IMR-90 (cell line): ENCODE data around the gene FAM20B. TPM values are rescaled to one million over a fixed set of nuclear protein-coding genes. Genes with fewer than 3 reads are reported as not detected.
A peak's percentile ranks its signal among the peaks of the same experiment; 100 is the strongest.

Experiments
- ATAC-seq: fragments of 200-7000 bp; cut with Tn5 transposase; 2 replicates; pipeline ENCODE4 v1.9.1; 2020; ENCODE audit warnings: low read depth, mild to moderate bottlenecking, moderate library complexity
- BruUV-seq: library from RNA; stranded (reverse); fragments of 400-500 nt; replicated peaks from 2 replicates; lab custom pipeline; 2021; lab: Mats Ljungman, UMichigan
- CTCF ChIA-PET: fragments of 300-600 bp; formaldehyde crosslinking; extraction: SDS; loops from one replicate; lab custom pipeline; 2021; ENCODE audit warnings: antibody characterized with exemption; lab: Yijun Ruan, JAX
- POLR2A ChIA-PET: fragments of 300-600 bp; sonication (Branson Sonifier 250); formaldehyde crosslinking; loops from one replicate; lab custom pipeline; 2022; ENCODE audit warnings: antibody characterized with exemption; ENCODE audit not compliant: unreplicated experiment; lab: Charles Lee
- DNase-seq: peaks from one replicate; pipeline ENCODE4 v3.0.0; 2013
- H2AFZ ChIP-seq: replicated peaks from 2 replicates; pipeline ENCODE3; 2013; ENCODE audit warnings: low read length, mild to moderate bottlenecking; ENCODE audit not compliant: poor library complexity
- H2AK5ac ChIP-seq: 2 replicates; pipeline ENCODE4 v1.6.1; 2013; ENCODE audit warnings: low read depth, low read length, inconsistent platforms
- H2AK9ac ChIP-seq: replicated peaks from 2 replicates; pipeline ENCODE3; 2013; ENCODE audit warnings: mild to moderate bottlenecking, low read depth, low read length, moderate library complexity; ENCODE audit not compliant: poor library complexity
- H2BK120ac ChIP-seq: 2 replicates; pipeline ENCODE4 v1.6.1; 2013; ENCODE audit warnings: low read depth, low read length, inconsistent platforms
- H2BK15ac ChIP-seq: 3 replicates; pipeline ENCODE4 v1.6.1; 2013; ENCODE audit warnings: low read depth, low read length, inconsistent platforms
- H2BK20ac ChIP-seq: 2 replicates; pipeline ENCODE4 v1.6.1; 2013; ENCODE audit warnings: low read depth, mild to moderate bottlenecking, inconsistent platforms, low read length, moderate library complexity
- H2BK5ac ChIP-seq: 2 replicates; pipeline ENCODE4 v1.6.1; 2013; ENCODE audit warnings: mild to moderate bottlenecking, low read depth, low read length, inconsistent platforms; ENCODE audit not compliant: poor library complexity, severe bottlenecking
- H3K14ac ChIP-seq: replicated peaks from 2 replicates; pipeline ENCODE4 v1.6.1; 2013; ENCODE audit warnings: low read depth, low read length, inconsistent platforms
- H3K18ac ChIP-seq: 2 replicates; pipeline ENCODE4 v1.6.1; 2013; ENCODE audit warnings: low read depth, low read length, control low read depth
- H3K23ac ChIP-seq: 2 replicates; pipeline ENCODE4 v1.6.1; 2013; ENCODE audit warnings: low read depth, low read length, inconsistent platforms
- H3K27ac ChIP-seq: 2 replicates; pipeline ENCODE4 v1.5.1; 2013; ENCODE audit warnings: mild to moderate bottlenecking, control low read depth, low read length; ENCODE audit not compliant: insufficient read depth
- H3K27me3 ChIP-seq: 2 replicates; pipeline ENCODE4 v1.6.1; 2013; ENCODE audit warnings: low read length; ENCODE audit not compliant: control insufficient read depth, insufficient read depth
- H3K36me3 ChIP-seq: 2 replicates; pipeline ENCODE4 v1.6.1; 2013; ENCODE audit warnings: low read length, mixed read lengths; ENCODE audit not compliant: control insufficient read depth, insufficient read depth
- H3K4ac ChIP-seq: 2 replicates; pipeline ENCODE4 v1.6.1; 2013; ENCODE audit warnings: low read depth, low read length, inconsistent platforms
- H3K4me1 ChIP-seq: 2 replicates; pipeline ENCODE4 v1.6.1; 2013; ENCODE audit warnings: low read length, mixed read lengths; ENCODE audit not compliant: control insufficient read depth, insufficient read depth
- H3K4me2 ChIP-seq: 2 replicates; pipeline ENCODE4 v1.6.1; 2013; ENCODE audit warnings: low read depth, mild to moderate bottlenecking, control low read depth, low read length, moderate library complexity
- H3K4me3 ChIP-seq: 2 replicates; pipeline ENCODE4 v1.5.1; 2013; ENCODE audit warnings: low read depth, mild to moderate bottlenecking, control low read depth, low read length, moderate library complexity; ENCODE audit not compliant: insufficient read depth
- H3K56ac ChIP-seq: 2 replicates; pipeline ENCODE4 v1.6.1; 2013; ENCODE audit warnings: low read length, inconsistent platforms; ENCODE audit not compliant: insufficient read depth; ENCODE audit errors: extremely low read depth
- H3K79me1 ChIP-seq, 2 experiments: 2 replicates each; pipeline ENCODE4 v1.6.1; 2013; ENCODE audit warnings: low read length in 2 of 2, inconsistent platforms in 1 of 2, low read depth in 1 of 2
- H3K9ac ChIP-seq: 2 replicates; pipeline ENCODE4 v1.6.1; 2013; ENCODE audit warnings: low read depth, low read length, control low read depth
- H3K9me1 ChIP-seq: 2 replicates; pipeline ENCODE4 v1.6.1; 2013; ENCODE audit warnings: low read length, inconsistent platforms; ENCODE audit not compliant: insufficient read depth
- H3K9me3 ChIP-seq: 2 replicates; pipeline ENCODE4 v1.6.1; 2013; ENCODE audit warnings: low read length; ENCODE audit not compliant: control insufficient read depth, insufficient read depth
- H4K20me1 ChIP-seq: 2 replicates; pipeline ENCODE4 v1.6.1; 2013; ENCODE audit warnings: low read length, inconsistent platforms; ENCODE audit not compliant: insufficient read depth
- H4K5ac ChIP-seq: 2 replicates; pipeline ENCODE4 v1.6.1; 2013; ENCODE audit warnings: mild to moderate bottlenecking, low read depth, low read length, control low read depth
- H4K8ac ChIP-seq, 2 experiments: 2 replicates each; pipeline ENCODE4 v1.6.1; 2013; ENCODE audit warnings: low read depth in 2 of 2, low read length in 2 of 2, control low read depth in 1 of 2, inconsistent platforms in 1 of 2
- H4K91ac ChIP-seq: 2 replicates; pipeline ENCODE4 v1.6.1; 2013; ENCODE audit warnings: low read depth, low read length, inconsistent platforms; ENCODE audit not compliant: insufficient read depth
- BHLHE40 ChIP-seq: fragments of 150-350 bp; IDR thresholded peaks from 2 replicates; pipeline ENCODE4 v1.6.1; 2016; ENCODE audit warnings: mild to moderate bottlenecking, low read depth, low read length
- MAZ ChIP-seq: IDR thresholded peaks from 2 replicates; pipeline ENCODE4 v1.6.1; 2012; ENCODE audit warnings: low read depth, mild to moderate bottlenecking, low read length, improper control_type of control experiment, moderate library complexity, borderline replicate concordance
- MXI1 ChIP-seq: IDR thresholded peaks from 2 replicates; pipeline ENCODE4 v1.6.1; 2012; ENCODE audit warnings: low read depth, mild to moderate bottlenecking, low read length, moderate library complexity, borderline replicate concordance
- POLR2A ChIP-seq: IDR thresholded peaks from 2 replicates; pipeline ENCODE4 v1.6.1; 2012; ENCODE audit warnings: mild to moderate bottlenecking, low read depth, low read length
- WGBS, 2 experiments: methylation state at CpG; one replicate each; pipeline versions ENCODE4 v1.1.5 to v1.1.7; 2013; ENCODE audit warnings: missing lambda C conversion rate in 2 of 2; ENCODE audit not compliant: insufficient read length in 1 of 2; ENCODE audit errors: extremely low coverage in 2 of 2; 5-methylcytosine and 5-hydroxymethylcytosine counted together
- dilution Hi-C: fragments of 300-500 bp; cut with HindIII; formaldehyde crosslinking; loops from one replicate; pipeline ENCODE4 v1.14.3; 2018; ENCODE audit warnings: low sequenced_read_pairs; ENCODE audit not compliant: unreplicated experiment
- in situ Hi-C: fragments of 300-500 bp; cut with MboI; formaldehyde crosslinking; loops from 3 replicates; pipeline ENCODE4 v1.14.3; 2019; ENCODE audit warnings: low sequenced_read_pairs, inconsistent platforms, mixed read lengths
- intact Hi-C: fragments of 100-400 bp; cut with micrococcal nuclease; formaldehyde crosslinking; loops from 2 replicates; pipeline ENCODE4 v1.10.0; 2022
- polyA plus RNA-seq, 3 experiments: library from polyadenylated mRNA; depleted of rRNA; stranded (reverse); fragments of >200 nt; gene quantifications; 2 replicates each; pipeline ENCODE4 v1.2.3, GENCODE V29; 2012; ENCODE audit warnings: low replicate concordance in 1 of 3
- total RNA-seq: library from RNA; depleted of rRNA; stranded (reverse); fragments of >200 nt; gene quantifications from 2 replicates; pipeline ENCODE4 v1.2.3, GENCODE V29; 2012

The FAM20B gene
- total and polyA plus RNA-seq, 2 of the 4 experiments (the other 2 are of a cell fraction), result 17.1 to 38.4 TPM

DNA sequence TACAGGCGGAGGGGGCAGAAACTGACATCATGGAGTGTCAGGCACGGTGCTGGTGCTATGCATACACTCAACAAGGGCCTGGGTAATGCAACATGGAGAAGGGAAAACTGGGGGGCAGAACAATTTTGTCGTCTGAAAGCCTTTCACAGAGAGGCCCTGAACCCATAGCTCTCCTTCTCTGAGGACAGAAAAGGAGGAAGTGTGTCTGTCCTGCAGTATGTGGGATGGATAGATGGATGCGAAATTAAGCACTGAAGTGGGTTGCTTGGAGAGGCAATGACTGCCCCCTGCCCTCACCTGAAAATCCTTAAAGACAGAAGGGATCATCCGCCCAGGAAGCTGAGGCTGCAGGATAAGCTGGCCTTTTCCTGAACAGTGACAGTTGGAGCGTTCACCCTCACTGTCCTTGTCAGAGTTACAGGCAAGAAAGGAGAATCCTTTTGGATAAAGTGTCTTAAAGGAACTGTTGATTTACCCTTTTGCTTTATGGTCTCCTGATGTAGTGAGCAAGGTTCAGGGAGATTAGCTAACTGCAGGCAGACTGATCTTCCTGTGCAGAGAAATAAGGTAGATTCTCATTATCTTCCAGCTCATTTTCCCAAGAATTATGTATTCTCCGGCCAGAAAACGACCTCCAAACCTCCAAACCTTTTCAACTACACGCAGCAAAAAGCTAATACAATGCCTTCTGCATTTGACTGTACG lies 1.6 kb upstream of the FAM20B start (continued):
- no peak for TF ChIP-seq MAZ

GRCh38 chr1:179025975-179026812 lies 500 bp downstream of the FAM20B start:
- dilution Hi-C loops, result no loop called here
- Histone ChIP-seq H3K9me1 (no peaks in the 10 kb centered on the region; the same call in 1 of the 2 replicates), H2AK9ac (peak overlapping the region; percentile 21), H4K5ac (peak overlapping the region; percentile 40), H2BK15ac (no peak overlapping the region), H3K4me3 (peak overlapping the region; percentile 90), H3K4me1 (no peaks in the 10 kb centered on the region), H3K18ac (peak overlapping the region; percentile 33), H2BK20ac (no peak overlapping the region), H3K9me3 (no peaks in the 10 kb centered on the region), H3K14ac (peak overlapping the region; percentile 85), H4K20me1 (no peaks in the 10 kb centered on the region; the same call in 1 of the 2 replicates), H3K27me3 (no peaks in the 10 kb centered on the region), H3K27ac (peak overlapping the region; percentile 33), H2AFZ (peak overlapping the region; percentile 94), H3K4ac (peak overlapping the region; percentile 51), H4K8ac (peak overlapping the region; percentile 7 to 92; a peak in 3 of 4 replicates), H3K79me1 (peaks cover 17 to 28% of the 10 kb centered on the region in 2 experiments), H3K36me3 (no peaks in the 10 kb centered on the region), H2AK5ac (no peak overlapping the region), H2BK120ac (peak overlapping the region; percentile 13), H3K56ac (peak overlapping the region; percentile 28; the same call in 1 of the 2 replicates), H2BK5ac (peak overlapping the region; percentile 50), H3K4me2 (peak overlapping the region; percentile 96), H4K91ac (no peak overlapping the region), H3K23ac (peak overlapping the region; percentile 91), H3K9ac (peak overlapping the region; percentile 89)
- WGBS, 2 experiments, result 0% methylated on average over 35 of the region's 110 CpGs; no CpG with 5 or more reads in 1 of the 2 experiments
- no peak for TF ChIP-seq BHLHE40
- TF ChIP-seq MXI1, result peak; percentile 67; the same call in 1 of the 2 replicates
- 0 out of 2 replicates have a peak, but pooled peaks have one; percentile 2 for TF ChIP-seq MAZ
- peak; percentile 55; the same call in 1 of the 2 replicates for TF ChIP-seq POLR2A
- ATAC-seq, result peak; percentile 86
- BruUV-seq, result no TSS peak
- in situ Hi-C loops, result no loop called here
- ChIA-PET CTCF (interaction anchor here (0.6 kb wide), 1 partner anchor 10 kb away, joined by 5 read pairs; no protein-coding TSS in a partner anchor), POLR2A (no interaction called here)
- no peak for DNase-seq
- intact Hi-C loops, result loop anchor here (5.0 kb wide), 1 partner anchor 51 kb away; no protein-coding TSS in a partner anchor
